ENCODE data around the gene MAP3K2.

DNA sequence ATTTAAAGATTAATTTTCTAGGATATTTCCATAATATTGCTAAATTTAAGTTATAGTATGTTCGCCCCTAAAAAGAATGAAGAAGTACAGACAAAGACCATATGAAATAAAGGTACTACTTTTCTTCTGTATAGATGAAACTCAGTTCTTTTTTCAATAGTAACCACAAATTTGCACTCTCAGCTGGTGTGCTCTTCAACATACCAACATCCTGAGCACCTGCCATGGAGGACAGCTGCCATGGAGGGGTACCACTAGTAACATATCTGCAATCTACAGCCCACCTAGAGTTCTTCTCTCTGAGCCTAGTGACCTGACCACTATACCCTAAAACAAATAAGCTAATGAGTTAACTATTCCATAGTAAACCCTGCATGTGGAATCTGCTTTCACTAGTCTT, 57.0 kb downstream of the MAP3K2 start:
- TF ChIP-seq, protein P1, sequence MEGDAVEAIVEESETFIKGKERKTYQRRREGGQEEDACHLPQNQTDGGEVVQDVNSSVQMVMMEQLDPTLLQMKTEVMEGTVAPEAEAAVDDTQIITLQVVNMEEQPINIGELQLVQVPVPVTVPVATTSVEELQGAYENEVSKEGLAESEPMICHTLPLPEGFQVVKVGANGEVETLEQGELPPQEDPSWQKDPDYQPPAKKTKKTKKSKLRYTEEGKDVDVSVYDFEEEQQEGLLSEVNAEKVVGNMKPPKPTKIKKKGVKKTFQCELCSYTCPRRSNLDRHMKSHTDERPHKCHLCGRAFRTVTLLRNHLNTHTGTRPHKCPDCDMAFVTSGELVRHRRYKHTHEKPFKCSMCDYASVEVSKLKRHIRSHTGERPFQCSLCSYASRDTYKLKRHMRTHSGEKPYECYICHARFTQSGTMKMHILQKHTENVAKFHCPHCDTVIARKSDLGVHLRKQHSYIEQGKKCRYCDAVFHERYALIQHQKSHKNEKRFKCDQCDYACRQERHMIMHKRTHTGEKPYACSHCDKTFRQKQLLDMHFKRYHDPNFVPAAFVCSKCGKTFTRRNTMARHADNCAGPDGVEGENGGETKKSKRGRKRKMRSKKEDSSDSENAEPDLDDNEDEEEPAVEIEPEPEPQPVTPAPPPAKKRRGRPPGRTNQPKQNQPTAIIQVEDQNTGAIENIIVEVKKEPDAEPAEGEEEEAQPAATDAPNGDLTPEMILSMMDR (IDR thresholded peaks at IDR 0.05; ENCODE audit: poor library complexity, severe bottlenecking): no peak
- no peak for TF ChIP-seq EZH2 (IDR thresholded peaks at IDR 0.05; ENCODE audit: borderline replicate concordance, insufficient read depth, low read length, poor library complexity, severe bottlenecking)
- no peak for TF ChIP-seq TAF1 (IDR thresholded peaks at IDR 0.05; ENCODE audit: low read depth)
- no peak for TF ChIP-seq EP300 (conservative IDR thresholded peaks at IDR 0.05; ENCODE audit: poor library complexity, severe bottlenecking)
- TF ChIP-seq POLR2AphosphoS5 (IDR thresholded peaks at IDR 0.05): no peak
- TF ChIP-seq, protein P2, sequence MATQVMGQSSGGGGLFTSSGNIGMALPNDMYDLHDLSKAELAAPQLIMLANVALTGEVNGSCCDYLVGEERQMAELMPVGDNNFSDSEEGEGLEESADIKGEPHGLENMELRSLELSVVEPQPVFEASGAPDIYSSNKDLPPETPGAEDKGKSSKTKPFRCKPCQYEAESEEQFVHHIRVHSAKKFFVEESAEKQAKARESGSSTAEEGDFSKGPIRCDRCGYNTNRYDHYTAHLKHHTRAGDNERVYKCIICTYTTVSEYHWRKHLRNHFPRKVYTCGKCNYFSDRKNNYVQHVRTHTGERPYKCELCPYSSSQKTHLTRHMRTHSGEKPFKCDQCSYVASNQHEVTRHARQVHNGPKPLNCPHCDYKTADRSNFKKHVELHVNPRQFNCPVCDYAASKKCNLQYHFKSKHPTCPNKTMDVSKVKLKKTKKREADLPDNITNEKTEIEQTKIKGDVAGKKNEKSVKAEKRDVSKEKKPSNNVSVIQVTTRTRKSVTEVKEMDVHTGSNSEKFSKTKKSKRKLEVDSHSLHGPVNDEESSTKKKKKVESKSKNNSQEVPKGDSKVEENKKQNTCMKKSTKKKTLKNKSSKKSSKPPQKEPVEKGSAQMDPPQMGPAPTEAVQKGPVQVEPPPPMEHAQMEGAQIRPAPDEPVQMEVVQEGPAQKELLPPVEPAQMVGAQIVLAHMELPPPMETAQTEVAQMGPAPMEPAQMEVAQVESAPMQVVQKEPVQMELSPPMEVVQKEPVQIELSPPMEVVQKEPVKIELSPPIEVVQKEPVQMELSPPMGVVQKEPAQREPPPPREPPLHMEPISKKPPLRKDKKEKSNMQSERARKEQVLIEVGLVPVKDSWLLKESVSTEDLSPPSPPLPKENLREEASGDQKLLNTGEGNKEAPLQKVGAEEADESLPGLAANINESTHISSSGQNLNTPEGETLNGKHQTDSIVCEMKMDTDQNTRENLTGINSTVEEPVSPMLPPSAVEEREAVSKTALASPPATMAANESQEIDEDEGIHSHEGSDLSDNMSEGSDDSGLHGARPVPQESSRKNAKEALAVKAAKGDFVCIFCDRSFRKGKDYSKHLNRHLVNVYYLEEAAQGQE (IDR thresholded peaks at IDR 0.05; ENCODE audit: borderline replicate concordance): no peak
- no peak for TF ChIP-seq MXI1 (conservative IDR thresholded peaks at IDR 0.05; ENCODE audit: poor library complexity, severe bottlenecking)
